ENCODE results near the gene PTMS. TPM values are rescaled to one million over a fixed set of nuclear protein-coding genes. Genes with fewer than 3 reads are reported as not detected.
A peak's percentile ranks its signal among the peaks of the same experiment; 100 is the strongest.

Gene PTMS
- total RNA-seq, 1 donor from 2014 or later: 266 TPM

- TF ChIP-seq CTCF (conservative IDR thresholded peaks at IDR 0.05; ENCODE audit: low read depth, low read length): peak; percentile 97
- peak; percentile 40 for DNase-seq (ENCODE audit: low read depth)
- peak overlapping the region; percentile 56 for H3K4me3 ChIP-seq (ENCODE audit: low read depth, low read length)
Observed at GRCh38 chr12:6778574-6779550, 12.7 kb downstream of the PTMS start.

GRCh38 chr12:6779708-6780432 is 13.7 kb downstream of the PTMS start:
- no peak for TF ChIP-seq CTCF (conservative IDR thresholded peaks at IDR 0.05; ENCODE audit: low read depth, low read length)
- DNase-seq (ENCODE audit: low read depth): no peak
- H3K4me3 ChIP-seq (ENCODE audit: low read depth, low read length): no peak overlapping the region

GRCh38 chr12:6780573-6780972 is 14.4 kb downstream of the PTMS start:
- no peak overlapping the region for H3K4me3 ChIP-seq (ENCODE audit: low read depth, low read length)
- TF ChIP-seq CTCF (conservative IDR thresholded peaks at IDR 0.05; ENCODE audit: low read depth, low read length): no peak
- DNase-seq (ENCODE audit: low read depth): no peak

GRCh38 chr12:6782119-6782518 is 16.0 kb downstream of the PTMS start:
- TF ChIP-seq CTCF (conservative IDR thresholded peaks at IDR 0.05; ENCODE audit: low read depth, low read length): no peak
- DNase-seq (ENCODE audit: low read depth): no peak
- H3K4me3 ChIP-seq (ENCODE audit: low read depth, low read length): no peak overlapping the region

- no peak for DNase-seq (ENCODE audit: low read depth)
- TF ChIP-seq CTCF (conservative IDR thresholded peaks at IDR 0.05; ENCODE audit: low read depth, low read length): no peak
- no peak overlapping the region for H3K4me3 ChIP-seq (ENCODE audit: low read depth, low read length)
Observed at GRCh38 chr12:6782850-6783566, 16.8 kb downstream of the PTMS start.

- H3K4me3 ChIP-seq (ENCODE audit: low read depth, low read length): no peak overlapping the region
- TF ChIP-seq CTCF (conservative IDR thresholded peaks at IDR 0.05; ENCODE audit: low read depth, low read length): no peak
- no peak for DNase-seq (ENCODE audit: low read depth)
Observed at GRCh38 chr12:6783828-6784227, 17.7 kb downstream of the PTMS start.
